Left cardiac atrium (tissue), 4 donors: ENCODE results near the gene VAV2. TPM values are rescaled to one million over a fixed set of nuclear protein-coding genes. Genes with fewer than 3 reads are reported as not detected.

Experiments used
- ATAC-seq, 2 donors: fragments of 200-7000 bp; cut with Tn5 transposase; one replicate each; pipeline ENCODE4 v1.9.1; 2020; ENCODE audit warnings: mild to moderate bottlenecking in 2 of 2, moderate library complexity in 2 of 2
- DNase-seq: peaks from one replicate; pipeline ENCODE4 v3.0.0-alpha.2; 2020
- intact Hi-C, 2 donors: fragments of 100-400 bp; cut with DNase I; formaldehyde crosslinking; loops; one replicate each; pipeline versions ENCODE4 v1.14.1 to v1.15.1; 2022 to 2023
- long read RNA-seq: library from polyadenylated mRNA; unstranded; transcript quantifications from one replicate; pipeline ENCODE4 v2.0.0, GENCODE V29; 2021
- total RNA-seq, 2 donors: library from RNA; stranded (reverse); fragmentation: NEBNext Ultra II Directional; extraction: Animal tissue kit (Norgen Biotek cat#: 25700); gene quantifications; one replicate each; pipeline ENCODE4 v1.2.1, GENCODE V29; 2021
- donor health status: DM: no; HTN: yes; CAD: no.
- donor health status: DM: no; HTN: yes; CAD: no; lungs with severe emphysema.
- donor health status: DM: yes; HTN: yes; CAD: no.
- donor health status: Dilated cardiomyopathy.

The VAV2 gene, protein sequence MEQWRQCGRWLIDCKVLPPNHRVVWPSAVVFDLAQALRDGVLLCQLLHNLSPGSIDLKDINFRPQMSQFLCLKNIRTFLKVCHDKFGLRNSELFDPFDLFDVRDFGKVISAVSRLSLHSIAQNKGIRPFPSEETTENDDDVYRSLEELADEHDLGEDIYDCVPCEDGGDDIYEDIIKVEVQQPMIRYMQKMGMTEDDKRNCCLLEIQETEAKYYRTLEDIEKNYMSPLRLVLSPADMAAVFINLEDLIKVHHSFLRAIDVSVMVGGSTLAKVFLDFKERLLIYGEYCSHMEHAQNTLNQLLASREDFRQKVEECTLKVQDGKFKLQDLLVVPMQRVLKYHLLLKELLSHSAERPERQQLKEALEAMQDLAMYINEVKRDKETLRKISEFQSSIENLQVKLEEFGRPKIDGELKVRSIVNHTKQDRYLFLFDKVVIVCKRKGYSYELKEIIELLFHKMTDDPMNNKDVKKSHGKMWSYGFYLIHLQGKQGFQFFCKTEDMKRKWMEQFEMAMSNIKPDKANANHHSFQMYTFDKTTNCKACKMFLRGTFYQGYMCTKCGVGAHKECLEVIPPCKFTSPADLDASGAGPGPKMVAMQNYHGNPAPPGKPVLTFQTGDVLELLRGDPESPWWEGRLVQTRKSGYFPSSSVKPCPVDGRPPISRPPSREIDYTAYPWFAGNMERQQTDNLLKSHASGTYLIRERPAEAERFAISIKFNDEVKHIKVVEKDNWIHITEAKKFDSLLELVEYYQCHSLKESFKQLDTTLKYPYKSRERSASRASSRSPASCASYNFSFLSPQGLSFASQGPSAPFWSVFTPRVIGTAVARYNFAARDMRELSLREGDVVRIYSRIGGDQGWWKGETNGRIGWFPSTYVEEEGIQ
- 1 to 10 TPM; 8.3 to 9.6 TPM for total RNA-seq
- long read RNA-seq, full-length matches to known transcripts: 2 of 8 reads
- long read RNA-seq, partial matches to known transcripts: 5 of 8 reads
- long read RNA-seq, other reads (novel, unspliced or antisense): 1 of 8 reads

GRCh38 chr9:133991964-133992779, at the start of gene VAV2:
TSS of gene VAV2 (minus strand) at chr9:133992324. CDS start at chr9:133992278, 46 bp downstream.
- intact Hi-C loops: loop anchor here in 1 of 2 donors (5.0 kb wide), 1 partner anchor 200 kb away; no protein-coding TSS in a partner anchor
- DNase-seq (peak; percentile 74), ATAC-seq (peak; percentile 13 to 23)

DNA sequence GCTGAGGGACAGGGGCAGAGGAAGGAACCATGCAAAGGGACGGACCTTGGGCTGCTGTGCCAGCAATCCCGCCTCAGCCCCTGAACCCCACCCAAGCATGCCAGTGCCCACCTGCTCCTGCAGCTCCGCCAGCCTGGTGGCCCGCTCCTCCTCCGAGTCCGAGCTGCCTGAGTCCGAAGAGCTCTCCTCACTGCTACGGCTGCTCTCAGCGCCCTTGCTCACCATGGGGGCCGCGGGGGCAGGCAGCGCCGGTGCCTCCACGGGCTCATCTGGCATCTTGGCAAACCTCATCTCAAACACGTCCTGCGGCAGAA, 49.5 kb upstream of the VAV2 start:
- DNase-seq: no peak

GRCh38 chr9:134040781-134041648, 48.9 kb upstream of the VAV2 start:
- intact Hi-C loops: no loop called here
- ATAC-seq (peak; percentile 46 to 47), DNase-seq (peak; percentile 32)

More for the DNA sequence above, 49.5 kb upstream of the VAV2 start:
- intact Hi-C loops: no loop called here
- no peak for ATAC-seq

DNA sequence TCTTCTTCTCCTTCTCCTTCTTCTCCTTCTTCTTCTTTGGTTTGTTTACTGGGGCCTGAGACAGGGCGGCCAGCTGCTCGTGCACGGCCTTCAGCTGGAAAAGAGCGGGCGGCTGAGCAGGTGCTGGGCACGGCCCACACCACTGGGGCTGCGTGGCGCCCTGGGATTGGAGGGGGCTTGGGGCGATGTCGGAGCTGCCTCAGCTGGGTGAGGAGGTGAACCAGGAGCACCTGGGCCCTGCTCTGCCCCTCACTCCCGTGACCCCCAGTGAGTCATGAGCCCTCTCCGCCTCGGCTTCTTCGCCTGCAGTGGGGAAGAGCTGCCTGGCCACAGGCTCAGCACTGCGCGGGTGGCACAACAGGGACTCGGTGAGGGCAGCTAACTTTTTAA, 48.0 kb upstream of the VAV2 start:
- DNase-seq: peak; percentile 12
- intact Hi-C loops: no loop called here
- ATAC-seq: no peak

GRCh38 chr9:134039386-134040175, 47.5 kb upstream of the VAV2 start:
- no peak for ATAC-seq
- peak; percentile 15 for DNase-seq
- intact Hi-C loops: no loop called here

DNA sequence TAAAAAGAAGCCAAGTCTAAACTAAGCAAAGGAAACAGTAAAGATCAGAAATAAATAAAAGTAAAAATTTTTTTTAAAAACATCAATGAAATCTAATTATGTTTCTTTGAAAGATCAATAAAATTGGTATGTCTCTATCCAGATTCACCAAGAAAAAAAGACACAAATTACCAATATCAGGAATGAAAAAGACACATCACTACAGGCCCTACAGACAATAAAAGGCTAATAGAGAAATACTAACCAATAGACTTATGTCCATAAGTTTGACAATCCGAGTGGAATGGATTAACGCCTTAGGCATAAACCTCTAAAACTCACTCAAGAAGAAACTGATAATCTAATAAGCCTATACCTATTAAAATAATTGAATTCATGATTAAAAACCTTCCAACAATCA, 45.5 kb upstream of the VAV2 start:
- no peak for ATAC-seq
- intact Hi-C loops: no loop called here
- DNase-seq: no peak

- intact Hi-C loops: no loop called here
- no peak for DNase-seq
- ATAC-seq: no peak
These were observed 44.0 kb upstream of the VAV2 start for GRCh38 chr9:134036130-134036529.

DNA sequence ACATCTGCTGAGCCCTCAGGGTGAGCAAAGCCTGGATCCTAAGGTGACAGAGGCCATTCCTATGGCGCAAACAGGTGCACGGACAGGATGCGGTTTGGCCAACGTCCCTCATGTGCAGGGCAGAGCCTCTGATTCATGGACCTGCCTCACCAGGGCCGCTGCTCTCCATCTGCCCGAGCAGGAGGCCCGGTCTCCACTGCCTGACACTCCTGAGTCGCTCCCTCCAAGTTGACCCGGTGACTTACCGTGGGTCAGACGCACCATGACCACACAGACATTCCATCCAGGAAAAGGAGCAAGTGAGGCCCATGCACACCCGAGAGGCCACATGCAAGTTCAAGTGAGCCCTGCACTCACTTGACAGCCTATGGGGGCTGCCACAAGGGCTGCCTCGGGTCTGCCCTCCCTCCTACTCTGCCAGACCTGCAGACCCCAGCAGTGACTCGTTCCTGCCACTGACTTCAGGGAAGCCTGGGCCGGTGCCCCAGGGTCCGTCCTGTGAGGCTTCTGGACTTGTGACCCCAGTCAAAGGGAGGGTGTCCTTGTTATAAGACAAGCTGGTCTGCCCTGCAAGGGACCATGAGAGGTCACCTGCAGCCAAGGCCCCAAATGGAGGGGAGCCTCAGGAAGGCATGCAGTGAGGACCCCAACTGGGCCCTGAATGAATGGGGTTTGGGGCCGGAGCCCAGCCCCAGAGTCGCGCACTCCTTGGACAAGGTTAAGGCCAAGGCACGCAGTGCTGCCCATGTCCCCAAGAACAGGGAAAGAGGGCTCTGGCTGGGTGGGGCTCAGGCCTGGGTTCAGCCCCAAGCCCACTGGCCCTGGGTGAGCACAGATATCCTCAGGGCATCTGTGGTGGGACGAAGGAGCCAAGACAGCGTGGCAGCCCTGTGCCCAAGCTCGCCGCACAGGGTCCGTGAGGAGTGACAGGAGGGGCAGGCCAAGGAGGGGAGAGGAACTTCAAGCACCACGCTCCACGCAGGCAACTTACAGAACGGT, 43.2 kb upstream of the VAV2 start:
- ATAC-seq (no peak), DNase-seq (no peak)
- intact Hi-C loops: no loop called here

DNA sequence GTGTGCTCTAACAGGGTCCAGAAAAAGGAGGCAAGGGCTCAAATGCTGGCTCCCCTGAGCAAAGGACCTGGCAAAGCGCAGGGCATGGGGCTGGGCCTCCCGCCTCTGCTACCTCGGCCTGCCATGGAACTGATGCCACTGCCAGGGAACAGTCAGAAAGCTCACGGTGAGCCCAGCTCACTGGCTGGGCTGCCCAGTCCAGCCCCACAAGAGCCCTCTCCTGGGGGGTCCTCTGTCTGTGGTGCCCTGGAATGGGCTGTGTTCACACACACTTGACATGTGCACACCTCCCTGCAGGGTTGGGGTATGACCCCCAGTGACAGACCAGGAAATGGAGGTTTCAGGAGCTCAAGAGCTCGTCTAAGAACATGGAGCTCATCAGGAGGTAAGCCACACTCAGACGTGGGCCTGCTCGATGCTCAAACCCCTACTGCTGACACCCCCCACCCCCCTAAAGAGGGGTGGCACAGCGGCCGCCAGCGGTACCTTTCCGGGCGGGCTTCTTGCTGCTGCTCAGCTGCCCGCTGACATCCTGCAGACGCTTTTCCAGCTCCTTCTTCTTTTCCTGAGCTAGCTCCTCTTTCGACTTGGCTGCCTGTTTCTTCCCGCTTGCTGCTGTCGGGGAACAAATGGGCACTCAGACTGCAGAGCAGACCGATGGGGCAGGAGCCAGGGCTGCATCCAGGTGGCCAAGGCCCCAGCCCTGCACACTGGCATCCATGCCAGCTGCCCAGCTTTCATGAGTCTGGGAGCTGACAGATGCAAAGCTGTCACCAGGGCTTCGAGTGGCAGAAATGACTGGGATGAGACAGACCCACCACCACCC, 42.3 kb upstream of the VAV2 start:
- intact Hi-C loops: no loop called here
- ATAC-seq (no peak), DNase-seq (no peak)

DNA sequence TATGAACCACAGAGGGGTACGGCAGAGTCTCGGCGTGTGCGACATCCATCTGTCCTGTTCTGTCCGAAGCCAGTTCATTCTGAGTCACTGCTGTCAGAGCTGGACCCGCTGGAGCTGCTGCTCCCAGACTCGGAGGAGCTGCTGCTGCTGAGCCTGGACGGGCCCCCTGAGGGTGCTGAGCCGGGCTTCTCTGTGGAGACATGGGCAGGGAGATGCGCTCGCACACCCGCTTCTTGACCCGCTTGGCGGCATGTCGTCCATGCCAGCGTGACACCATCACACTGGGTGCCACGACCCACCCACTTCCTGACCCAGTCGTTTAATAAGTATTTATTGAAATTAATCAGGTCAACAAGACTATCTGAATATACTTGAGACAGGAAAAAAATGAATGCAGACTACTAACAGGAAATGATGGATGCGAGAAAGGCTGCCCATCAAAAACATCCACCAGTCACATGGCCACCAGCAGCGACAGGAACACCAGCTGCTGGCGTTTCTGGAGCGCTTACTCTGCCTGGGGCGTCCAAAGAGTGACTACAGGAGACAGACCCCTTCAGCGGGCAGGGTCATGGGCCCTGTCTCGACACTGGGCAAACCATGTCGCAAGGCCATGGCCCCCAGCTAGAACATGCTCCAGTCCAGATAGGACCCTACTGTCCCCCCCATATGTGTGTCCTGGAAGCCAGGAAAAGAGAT, 41.5 kb upstream of the VAV2 start:
- ATAC-seq: no peak
- intact Hi-C loops: no loop called here
- DNase-seq: no peak

- ATAC-seq (no peak), DNase-seq (no peak)
- intact Hi-C loops: no loop called here
These were observed 40.5 kb upstream of the VAV2 start for GRCh38 chr9:134032456-134033222.

DNA sequence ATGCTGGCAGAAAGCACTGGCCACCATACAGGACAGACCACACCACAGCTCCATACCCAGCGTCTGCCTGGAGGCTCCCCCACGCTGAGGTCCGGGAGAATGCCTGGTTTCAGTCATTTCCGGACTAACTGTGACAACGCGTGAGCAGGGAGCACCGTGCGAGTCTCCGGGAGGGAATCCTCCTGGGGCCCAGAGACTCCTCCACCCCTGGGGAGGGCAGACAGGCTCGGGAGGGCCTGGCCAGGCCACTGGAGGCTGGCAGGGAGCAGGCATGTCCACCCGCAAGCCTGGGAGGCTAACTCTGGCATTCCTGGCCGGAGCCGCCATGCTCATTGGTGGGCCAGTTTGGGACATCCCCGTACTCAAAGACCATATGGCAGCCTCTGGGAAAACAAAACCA, 39.7 kb upstream of the VAV2 start:
- intact Hi-C loops: no loop called here
- ATAC-seq (no peak), DNase-seq (no peak)

GRCh38 chr9:134030821-134031470, 38.8 kb upstream of the VAV2 start:
- intact Hi-C loops: no loop called here
- no peak for ATAC-seq
- no peak for DNase-seq
